Cardiac atrium fibroblast (primary cell): ENCODE data around the gene SLX1B. TPM values are rescaled to one million over a fixed set of nuclear protein-coding genes. Genes with fewer than 3 reads are reported as not detected.

Experiments
- total RNA-seq: library from RNA; depleted of rRNA; stranded (reverse); fragments of >200 nt; gene quantifications from 2 replicates; pipeline ENCODE4 v1.2.3, GENCODE V29; 2015

SLX1B gene
- total RNA-seq = 12.3 and 15.1 TPM in 2 replicates

DNA sequence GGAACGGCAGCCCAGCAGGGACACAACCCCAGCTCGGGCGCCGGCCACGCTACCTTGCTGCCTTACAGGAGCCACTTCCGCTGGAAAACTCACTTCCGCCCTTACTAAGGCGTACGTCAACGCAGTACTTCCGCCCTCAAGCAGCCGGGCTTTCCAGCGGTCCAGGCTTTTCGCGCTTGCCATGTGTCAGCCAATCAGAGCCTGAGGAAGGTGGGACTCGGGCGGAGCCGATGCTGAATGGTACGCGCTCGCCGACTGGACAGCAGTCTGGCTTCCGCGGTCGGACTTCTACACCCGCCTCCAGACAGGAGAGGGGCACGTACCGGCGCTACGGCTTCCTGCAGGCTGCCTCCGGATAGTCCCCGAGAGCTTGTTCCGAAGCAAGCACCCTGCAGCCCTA, at the start of gene SLX1B, which contains the start of gene BOLA2:
Gene SLX1B, plus strand, starts transcription at position 265 of the 400 bp plus-strand sequence.
Gene BOLA2, minus strand, starts transcription at position 83 of the 400 bp plus-strand sequence. CDS start 98 bp downstream, outside the sequence.

DNA sequence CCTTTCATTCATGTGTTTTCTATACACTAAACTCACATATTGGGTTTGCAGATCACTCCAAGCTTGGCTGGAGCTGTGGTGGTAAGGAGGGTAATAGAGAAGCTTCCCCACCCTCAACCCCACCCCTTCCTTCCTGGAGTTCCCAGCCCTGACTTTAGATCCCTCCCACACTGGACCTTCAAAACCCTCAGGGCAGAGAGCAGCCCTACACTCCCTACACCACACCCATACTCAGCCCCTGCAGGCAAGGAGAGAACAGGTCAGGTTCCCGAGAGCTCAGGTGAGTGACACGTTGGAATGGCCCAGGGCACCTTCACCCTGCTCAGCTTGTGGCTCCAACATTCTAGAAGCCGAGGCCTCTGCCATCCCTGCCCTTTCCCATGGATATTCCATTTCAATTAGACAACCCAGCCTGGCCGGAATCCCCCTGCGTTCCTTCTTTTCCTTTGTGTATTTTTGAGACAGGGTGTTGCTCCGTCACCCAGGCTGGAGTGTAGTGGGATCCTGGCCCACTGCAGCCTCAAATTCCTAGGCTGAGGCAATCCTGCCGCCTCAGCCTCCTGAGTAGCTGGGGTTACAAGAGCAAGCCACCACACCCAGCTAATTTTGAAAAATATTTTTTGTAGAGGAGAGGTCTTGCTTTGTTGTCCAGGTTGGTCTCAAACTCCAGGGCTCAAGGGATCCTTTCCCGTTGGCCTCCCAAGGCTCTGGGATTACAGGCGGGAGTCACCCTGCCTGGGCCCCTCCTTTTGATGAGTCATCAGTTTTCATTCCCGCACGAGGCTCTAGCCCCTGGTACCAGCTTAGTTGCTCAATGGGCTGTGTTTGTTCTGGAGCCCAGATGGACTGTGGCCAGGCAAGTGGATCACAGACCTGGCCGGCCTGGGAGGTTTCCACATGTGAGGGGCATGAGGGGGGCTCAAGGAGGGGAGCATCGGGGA, 5.6 kb downstream of the SLX1B start, which contains the start of gene SULT1A4:
Gene SULT1A4, plus strand, starts transcription at position 208 of the 941 bp plus-strand sequence. CDS start 1,473 bp downstream, outside the sequence.

DNA sequence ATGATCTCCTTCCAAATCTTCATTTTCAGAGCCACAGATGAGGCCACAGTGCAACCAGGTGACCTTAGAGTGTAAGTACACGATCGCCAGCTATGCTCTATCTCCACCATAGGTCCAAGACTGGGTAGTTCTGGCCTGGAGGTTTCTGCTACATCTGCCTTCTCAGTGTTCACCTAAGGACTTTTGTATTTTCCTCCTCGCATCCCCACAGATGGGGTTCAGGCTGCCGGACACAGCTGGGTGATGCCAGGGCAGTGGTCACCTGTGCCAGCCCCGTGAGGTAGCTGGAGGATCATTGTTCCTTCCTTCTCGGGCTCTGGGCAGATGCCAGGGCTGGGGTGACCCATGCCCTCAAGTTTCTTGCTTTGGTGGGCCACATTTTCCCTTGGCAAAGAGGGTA, 52.0 kb downstream of the SLX1B start, which contains the start of gene NPIPB12:
Gene NPIPB12, minus strand, starts transcription at position 101 of the 400 bp plus-strand sequence.

Other genes starting within 250 kb of the SLX1B start
- gene NPIPB11, start 47.8 kb upstream of the SLX1B start, total RNA-seq = 0.49 TPM in 1 of 2 replicates, not detected in the other
- 1.6 and 11.5 TPM in 2 replicates for gene BOLA2, start 182 bp upstream of the SLX1B start, total RNA-seq
- gene SULT1A4, start 5.4 kb downstream of the SLX1B start, total RNA-seq = 5.2 and 17.0 TPM in 2 replicates
- gene NPIPB12, start 51.9 kb downstream of the SLX1B start, total RNA-seq = 3.9 and 5.2 TPM in 2 replicates
- gene SPN, start 208.7 kb downstream of the SLX1B start, total RNA-seq = under 0.01 and 0.36 TPM in 2 replicates
- 1.3 and 4.7 TPM in 2 replicates for gene QPRT, start 224.6 kb downstream of the SLX1B start, total RNA-seq